HepG2 (cell line): ENCODE results near the gene EGR2. TPM values are rescaled to one million over a fixed set of nuclear protein-coding genes. Genes with fewer than 3 reads are reported as not detected.

ENCODE experiments used
- ATF1 ChIP-seq: IDR thresholded peaks from 2 replicates; pipeline ENCODE4 v1.6.1; 2016; ENCODE audit warnings: mild to moderate bottlenecking, control low read depth
- CCDC6 ChIP-seq: sonication (generic); formaldehyde crosslinking; IDR thresholded peaks from 2 replicates; pipeline ENCODE4 v1.8.1; 2022; ENCODE audit warnings: mild to moderate bottlenecking, missing genetic modification reagents, moderate library complexity
- CEBPG ChIP-seq: IDR thresholded peaks from 2 replicates; pipeline ENCODE4 v1.6.1; 2016
- CSRNP1 ChIP-seq: sonication (generic); formaldehyde crosslinking; IDR thresholded peaks from 2 replicates; pipeline ENCODE4 v1.8.1; 2023; ENCODE audit warnings: mild to moderate bottlenecking, missing genetic modification reagents
- HBP1 ChIP-seq: IDR thresholded peaks from 2 replicates; pipeline ENCODE4 v1.6.1; 2016; ENCODE audit warnings: low read depth, control low read depth
- HNRNPLL ChIP-seq: fragments of 200-400 bp; formaldehyde crosslinking; IDR thresholded peaks from 2 replicates; pipeline ENCODE4 v1.6.1; 2017; ENCODE audit warnings: mild to moderate bottlenecking, low read depth, low read length; ENCODE audit not compliant: poor library complexity, severe bottlenecking
- KAT8 ChIP-seq: IDR thresholded peaks from 2 replicates; pipeline ENCODE4 v1.6.1; 2016; ENCODE audit warnings: missing genetic modification reagents, missing compliant biosample characterization
- KDM5A ChIP-seq: fragments of 200-600 bp; sonication (generic); IDR thresholded peaks from 2 replicates; pipeline ENCODE4 v1.7.0; 2018; ENCODE audit warnings: antibody characterized with exemption, mild to moderate bottlenecking, low read length, borderline replicate concordance
- KLF15 ChIP-seq: sonication (generic); formaldehyde crosslinking; IDR thresholded peaks from 2 replicates; pipeline ENCODE4 v1.8.1; 2023; ENCODE audit warnings: borderline replicate concordance, mild to moderate bottlenecking, inconsistent platforms, missing genetic modification reagents, mixed read lengths
- KMT2A ChIP-seq: sonication (generic); formaldehyde crosslinking; IDR thresholded peaks from 2 replicates; pipeline ENCODE4 v1.4.0; 2020; ENCODE audit warnings: missing genetic modification reagents
- MIER3 ChIP-seq: IDR thresholded peaks from 2 replicates; pipeline ENCODE4 v1.6.1; 2016; ENCODE audit warnings: missing compliant biosample characterization, borderline replicate concordance
- POLR2AphosphoS5 ChIP-seq: IDR thresholded peaks from 2 replicates; pipeline ENCODE4 v1.6.1; 2012; ENCODE audit warnings: low read depth, low read length
- RAD21 ChIP-seq: fragments of 450-650 bp; formaldehyde crosslinking; IDR thresholded peaks from 2 replicates; pipeline ENCODE4 v1.5.0; 2020; ENCODE audit warnings: mild to moderate bottlenecking
- RFXANK ChIP-seq: IDR thresholded peaks from 2 replicates; pipeline ENCODE4 v1.6.1; 2016
- SIN3B ChIP-seq: fragments of 150-350 bp; IDR thresholded peaks from 2 replicates; pipeline ENCODE4 v1.6.1; 2014; ENCODE audit warnings: low read length
- SNAPC2 ChIP-seq: sonication (generic); formaldehyde crosslinking; IDR thresholded peaks from 2 replicates; pipeline ENCODE4 v1.8.1; 2022; ENCODE audit warnings: mild to moderate bottlenecking, missing genetic modification reagents
- ZBTB3 ChIP-seq: sonication (generic); formaldehyde crosslinking; IDR thresholded peaks from 2 replicates; pipeline ENCODE4 v1.4.0; 2020; ENCODE audit warnings: low read depth, mild to moderate bottlenecking, moderate library complexity, missing genetic modification reagents, borderline replicate concordance
- ZFP90 ChIP-seq: sonication (generic); formaldehyde crosslinking; IDR thresholded peaks from 2 replicates; pipeline ENCODE4 v1.8.0; 2022; ENCODE audit warnings: missing genetic modification reagents, mild to moderate bottlenecking, inconsistent platforms, borderline replicate concordance
- ZFX ChIP-seq: sonication (generic); formaldehyde crosslinking; IDR thresholded peaks from 2 replicates; pipeline ENCODE4 v1.4.0; 2020; ENCODE audit warnings: mild to moderate bottlenecking, low read depth, missing genetic modification reagents, moderate library complexity
- ZKSCAN8 ChIP-seq: IDR thresholded peaks from 2 replicates; pipeline ENCODE4 v1.6.1; 2016; ENCODE audit warnings: borderline replicate concordance, missing genetic modification reagents, missing compliant biosample characterization
- ZNF124 ChIP-seq: sonication (generic); formaldehyde crosslinking; IDR thresholded peaks from 2 replicates; pipeline ENCODE4 v1.4.0; 2020; ENCODE audit warnings: missing genetic modification reagents
- ZNF335 ChIP-seq: sonication (generic); formaldehyde crosslinking; IDR thresholded peaks from 2 replicates; pipeline ENCODE4 v1.4.0; 2020; ENCODE audit warnings: missing genetic modification reagents
- ZNF567 ChIP-seq: sonication (generic); formaldehyde crosslinking; IDR thresholded peaks from 2 replicates; pipeline ENCODE4 v1.8.1; 2023; ENCODE audit warnings: mild to moderate bottlenecking, missing genetic modification reagents, borderline replicate concordance
- ZNF800 ChIP-seq: sonication (generic); formaldehyde crosslinking; IDR thresholded peaks from 2 replicates; pipeline ENCODE4 v1.4.0; 2020; ENCODE audit warnings: missing genetic modification reagents
- ZSCAN31 ChIP-seq: sonication (generic); formaldehyde crosslinking; IDR thresholded peaks from 2 replicates; pipeline ENCODE4 v1.5.0; 2020; ENCODE audit warnings: low read depth, mild to moderate bottlenecking, missing genetic modification reagents
- polyA plus RNA-seq, 8 experiments: library from polyadenylated mRNA; depleted of rRNA in 3 of 8; stranded (reverse) in 7 of 8; unstranded in 1 of 8; fragments of >200 nt; fragmentation: Illumina TruSeq in 4 of 8; extraction: Trizol in 4 of 8; gene quantifications; 2 replicates each; pipeline versions ENCODE4 v1.2.1 to v1.2.3, GENCODE V29; 2011 to 2016; ENCODE audit warnings: low read depth in 4 of 8, missing spikeins in 1 of 8, mixed read lengths in 1 of 8; ENCODE audit not compliant: insufficient read depth in 1 of 8
- total RNA-seq, 5 experiments: library from RNA; depleted of rRNA; stranded (reverse); fragments of >200 nt; fragmentation: Illumina TruSeq; extraction: Trizol; gene quantifications; 2 replicates each; pipeline ENCODE4 v1.2.3, GENCODE V29; 2016; ENCODE audit warnings: low read depth in 1 of 5

The EGR2 gene
- total and polyA plus RNA-seq, 2 of the 13 experiments (the other 11 are each of a cell fraction or from before 2014, with no cell fraction given): 0.11 to 0.15 TPM

GRCh38 chr10:62804356-62805230, 11.6 kb downstream of the EGR2 start, which contains the start of gene ADO (continued):
- TF ChIP-seq CSRNP1 (CRISPR knock-in tag): no peak
- 0 out of 2 replicates have a peak, but pooled peaks have one; percentile 30 for TF ChIP-seq ZNF800 (CRISPR knock-in tag)
- 0 out of 2 replicates have a peak, but pooled peaks have one; percentile 61 for TF ChIP-seq RFXANK (CRISPR knock-in tag)
- TF ChIP-seq POLR2AphosphoS5: peak; percentile 40
- no peak for TF ChIP-seq KLF15 (CRISPR knock-in tag)
- peak; percentile 98 for TF ChIP-seq ATF1 (CRISPR knock-in tag)
- peak; percentile 14; the same call in 1 of the 2 replicates for TF ChIP-seq HBP1
- TF ChIP-seq ZNF124: 0 out of 2 replicates have a peak, but pooled peaks have one; percentile 29
- TF ChIP-seq ZNF335: 0 out of 2 replicates have a peak, but pooled peaks have one; percentile 25
- TF ChIP-seq ZBTB3 (CRISPR knock-in tag): no peak
- TF ChIP-seq KAT8 (CRISPR knock-in tag): peak; percentile 93
- TF ChIP-seq SNAPC2 (CRISPR knock-in tag): 0 out of 2 replicates have a peak, but pooled peaks have one; percentile 73
- 0 out of 2 replicates have a peak, but pooled peaks have one; percentile 21 for TF ChIP-seq SIN3B
- 0 out of 2 replicates have a peak, but pooled peaks have one; percentile 19 for TF ChIP-seq ZKSCAN8 (CRISPR knock-in tag)
- peak; percentile 73; the same call in 1 of the 2 replicates for TF ChIP-seq KMT2A (CRISPR knock-in tag)
- TF ChIP-seq CEBPG (CRISPR knock-in tag): no peak
- TF ChIP-seq CCDC6 (CRISPR knock-in tag): peak; percentile 25; the same call in 1 of the 2 replicates
- TF ChIP-seq MIER3 (CRISPR knock-in tag): peak; percentile 33; the same call in 1 of the 2 replicates
- peak; percentile 40; the same call in 1 of the 2 replicates for TF ChIP-seq RAD21
- TF ChIP-seq ZNF567: no peak
- peak; percentile 8; the same call in 1 of the 2 replicates for TF ChIP-seq ZFP90 (CRISPR knock-in tag)
- TF ChIP-seq ZSCAN31 (CRISPR knock-in tag): peak; percentile 20; the same call in 1 of the 2 replicates
- TF ChIP-seq HNRNPLL: peak; percentile 98
- TF ChIP-seq KDM5A: peak; percentile 76; the same call in 1 of the 2 replicates
- peak; percentile 93 for TF ChIP-seq ZFX (CRISPR knock-in tag)
